Suprapubic skin (tissue), 4 donors: ENCODE measurements around the gene CFAP161.

Experiments used
- EP300 ChIP-seq: sonication (generic); formaldehyde crosslinking; IDR thresholded peaks from one replicate; pipeline ENCODE4 v1.6.1; 2017; ENCODE audit warnings: antibody characterized with exemption
- POLR2A ChIP-seq, 2 donors: fragments of 450-650 bp; IDR thresholded peaks; one replicate each; pipeline ENCODE4 v1.6.1; 2017; ENCODE audit warnings: antibody characterized with exemption in 2 of 2, mild to moderate bottlenecking in 2 of 2, moderate library complexity in 2 of 2
- POLR2AphosphoS5 ChIP-seq, 3 donors: sonication (generic); formaldehyde crosslinking; IDR thresholded peaks; one replicate each; pipeline ENCODE4 v1.6.1; 2017; ENCODE audit warnings: antibody characterized with exemption in 3 of 3
- TF ChIP-seq, protein P1 (sequence below), 2 donors: fragments of 200-600 bp in 1 of 2; fragments of 450-650 bp in 1 of 2; sonication (generic) in 1 of 2; IDR thresholded peaks; one replicate each; pipeline ENCODE4 v1.5.1; 2016 to 2019; ENCODE audit warnings: antibody characterized with exemption in 2 of 2, mild to moderate bottlenecking in 1 of 2, moderate library complexity in 1 of 2

DNA sequence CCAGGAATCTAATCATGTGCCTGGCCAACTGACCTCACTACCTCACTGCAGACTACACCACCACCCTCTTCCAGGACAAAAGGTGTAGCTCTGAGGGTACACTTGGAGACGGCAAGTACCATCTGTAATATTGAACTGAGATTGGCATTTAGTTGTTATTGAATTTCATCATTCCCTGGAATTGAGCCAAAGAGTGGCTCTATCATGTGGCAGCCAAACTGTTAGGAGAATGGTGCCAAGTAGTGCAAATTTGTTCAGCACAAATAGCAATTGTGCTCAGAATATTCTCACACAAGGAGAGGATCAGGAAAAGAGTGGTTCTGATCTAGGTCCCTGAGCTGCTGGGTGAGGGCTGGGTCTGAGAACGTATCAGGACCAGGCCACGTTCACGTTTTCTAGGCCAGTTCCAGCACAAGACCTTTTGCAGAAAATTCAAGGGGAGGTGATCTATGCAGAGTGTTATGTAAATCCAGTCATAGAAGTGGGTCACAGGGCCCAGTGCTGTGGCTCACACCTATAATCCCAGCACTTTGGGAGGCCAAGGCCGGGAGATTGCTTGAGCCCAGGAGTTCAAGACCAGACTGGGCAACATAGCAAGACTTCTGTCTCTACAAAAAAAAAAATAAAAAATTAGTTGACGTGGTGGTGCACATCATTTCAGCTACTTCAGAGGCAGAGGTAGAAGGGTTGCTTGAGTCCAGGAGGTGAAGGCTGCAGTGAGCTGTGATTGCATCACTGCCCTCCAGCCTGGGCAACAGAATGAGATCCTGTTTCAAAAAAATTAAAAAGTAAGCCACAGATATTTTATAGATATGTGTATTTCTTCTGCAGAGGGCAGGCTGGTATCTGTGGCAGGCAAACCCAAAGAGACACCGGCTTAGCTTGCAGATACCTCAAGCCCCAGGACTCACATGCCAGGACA is 31.9 kb upstream of the CFAP161 start:
- TF ChIP-seq, protein P1, sequence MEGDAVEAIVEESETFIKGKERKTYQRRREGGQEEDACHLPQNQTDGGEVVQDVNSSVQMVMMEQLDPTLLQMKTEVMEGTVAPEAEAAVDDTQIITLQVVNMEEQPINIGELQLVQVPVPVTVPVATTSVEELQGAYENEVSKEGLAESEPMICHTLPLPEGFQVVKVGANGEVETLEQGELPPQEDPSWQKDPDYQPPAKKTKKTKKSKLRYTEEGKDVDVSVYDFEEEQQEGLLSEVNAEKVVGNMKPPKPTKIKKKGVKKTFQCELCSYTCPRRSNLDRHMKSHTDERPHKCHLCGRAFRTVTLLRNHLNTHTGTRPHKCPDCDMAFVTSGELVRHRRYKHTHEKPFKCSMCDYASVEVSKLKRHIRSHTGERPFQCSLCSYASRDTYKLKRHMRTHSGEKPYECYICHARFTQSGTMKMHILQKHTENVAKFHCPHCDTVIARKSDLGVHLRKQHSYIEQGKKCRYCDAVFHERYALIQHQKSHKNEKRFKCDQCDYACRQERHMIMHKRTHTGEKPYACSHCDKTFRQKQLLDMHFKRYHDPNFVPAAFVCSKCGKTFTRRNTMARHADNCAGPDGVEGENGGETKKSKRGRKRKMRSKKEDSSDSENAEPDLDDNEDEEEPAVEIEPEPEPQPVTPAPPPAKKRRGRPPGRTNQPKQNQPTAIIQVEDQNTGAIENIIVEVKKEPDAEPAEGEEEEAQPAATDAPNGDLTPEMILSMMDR (IDR thresholded peaks at IDR 0.05): no peak
- no peak for TF ChIP-seq POLR2A (IDR thresholded peaks at IDR 0.05)
- no peak for TF ChIP-seq POLR2AphosphoS5 (IDR thresholded peaks at IDR 0.05)
- no peak for TF ChIP-seq EP300
